ENCODE data around the gene PSMB5.
A peak's percentile ranks its signal among the peaks of the same experiment; 100 is the strongest.
"Not testable (repeated sequence)": the region's sequence is repeated elsewhere in the genome, so short reads cannot be mapped to it uniquely, and the experiment has no call there.

PSMB5 gene

GRCh38 chr14:23013749-23014054 is 21.0 kb downstream of the PSMB5 start:
- DNase-seq: not testable (repeated sequence)

GRCh38 chr14:23013054-23013748 is 21.5 kb downstream of the PSMB5 start:
- no peak for DNase-seq

GRCh38 chr14:23009939-23010726 is 24.6 kb downstream of the PSMB5 start, which contains the start of gene C14orf93:
C14orf93 (minus strand) TSS chr14:23010143; CDS start chr14:22999023, 11,120 bp downstream.
- peak; percentile 69 for DNase-seq

- DNase-seq: no peak
These were observed 25.2 kb downstream of the PSMB5 start for GRCh38 chr14:23009483-23009938.

- no peak for DNase-seq
These were observed 25.9 kb downstream of the PSMB5 start for GRCh38 chr14:23008831-23009230.

- DNase-seq: peak; percentile 97
These were observed 27.9 kb downstream of the PSMB5 start for GRCh38 chr14:23006544-23007419.

GRCh38 chr14:23006188-23006534 is 28.5 kb downstream of the PSMB5 start:
- peak; percentile 37 for DNase-seq

GRCh38 chr14:23005451-23006187 is 29.1 kb downstream of the PSMB5 start:
- peak; percentile 59 for DNase-seq

- DNase-seq: not testable (repeated sequence)
These were observed 30.4 kb downstream of the PSMB5 start for GRCh38 chr14:23004274-23004673.

GRCh38 chr14:23002592-23002991 is 32.1 kb downstream of the PSMB5 start:
- no peak for DNase-seq

- DNase-seq: no peak
These were observed 33.8 kb downstream of the PSMB5 start for GRCh38 chr14:23000860-23001259.

GRCh38 chr14:22998329-22999012 is 36.2 kb downstream of the PSMB5 start:
- DNase-seq: no peak

- DNase-seq: no peak
These were observed 36.9 kb downstream of the PSMB5 start for GRCh38 chr14:22997676-22998323.

GRCh38 chr14:22996768-22997654 is 37.7 kb downstream of the PSMB5 start:
- DNase-seq: no peak

GRCh38 chr14:22995889-22996625 is 38.6 kb downstream of the PSMB5 start:
- no peak for DNase-seq

GRCh38 chr14:22994762-22995275 is 39.9 kb downstream of the PSMB5 start:
- DNase-seq: peak; percentile 56

GRCh38 chr14:22993517-22993916 is 41.2 kb downstream of the PSMB5 start:
- DNase-seq: no peak

- no peak for DNase-seq
These were observed 42.8 kb downstream of the PSMB5 start for GRCh38 chr14:22991852-22992251.

GRCh38 chr14:22987291-22987690 is 47.4 kb downstream of the PSMB5 start:
- DNase-seq: no peak
